GM13977 (cell line): ENCODE measurements around the gene PPP2R2B.
A peak's percentile ranks its signal among the peaks of the same experiment; 100 is the strongest.

Source experiments
- DNase-seq: peaks from one replicate; pipeline ENCODE4 v3.0.0; 2012; ENCODE audit warnings: low spot score
- CTCF ChIP-seq: IDR thresholded peaks from 2 replicates; pipeline ENCODE4 v1.5.1; 2012; ENCODE audit warnings: mild to moderate bottlenecking, control low read depth; ENCODE audit not compliant: insufficient read depth; ENCODE audit errors: extremely low read depth, missing control alignments
- in situ Hi-C: fragments of 300-500 bp; cut with MboI; formaldehyde crosslinking; loops from one replicate; pipeline ENCODE4 v1.12.0; 2022; ENCODE audit warnings: low sequenced_read_pairs, low pct_unique_long_range_greater_than_20kb, mixed read lengths, inconsistent platforms; ENCODE audit not compliant: unreplicated experiment

The PPP2R2B gene

GRCh38 chr5:146877178-146877681 lies 1.3 kb downstream of the PPP2R2B start:
- in situ Hi-C loops = no loop called here
- DNase-seq = peak; percentile 16
- no peak for TF ChIP-seq CTCF

GRCh38 chr5:146873186-146873917 lies 5.2 kb downstream of the PPP2R2B start:
- DNase-seq = no peak

GRCh38 chr5:146872188-146872587 lies 6.4 kb downstream of the PPP2R2B start:
- in situ Hi-C loops = no loop called here
- no peak for TF ChIP-seq CTCF
- no peak for DNase-seq

More at GRCh38 chr5:146873186-146873917, 5.2 kb downstream of the PPP2R2B start:
- TF ChIP-seq CTCF = no peak
- in situ Hi-C loops = no loop called here

- DNase-seq = no peak
- TF ChIP-seq CTCF = no peak
- in situ Hi-C loops = no loop called here
These were observed 10.4 kb downstream of the PPP2R2B start for GRCh38 chr5:146867996-146868708.

- no peak for DNase-seq
- TF ChIP-seq CTCF = no peak
- in situ Hi-C loops = no loop called here
These were observed 12.3 kb downstream of the PPP2R2B start for GRCh38 chr5:146866263-146866662.

- no peak for TF ChIP-seq CTCF
These were observed 15.9 kb downstream of the PPP2R2B start for GRCh38 chr5:146862641-146863040.

More at GRCh38 chr5:146862641-146863040, 15.9 kb downstream of the PPP2R2B start:
- no peak for DNase-seq
- in situ Hi-C loops = no loop called here
